ENCODE measurements around the gene GMCL1.
"Not testable (repeated sequence)": the region's sequence is repeated elsewhere in the genome, so short reads cannot be mapped to it uniquely, and the experiment has no call there.

GMCL1 gene

DNA sequence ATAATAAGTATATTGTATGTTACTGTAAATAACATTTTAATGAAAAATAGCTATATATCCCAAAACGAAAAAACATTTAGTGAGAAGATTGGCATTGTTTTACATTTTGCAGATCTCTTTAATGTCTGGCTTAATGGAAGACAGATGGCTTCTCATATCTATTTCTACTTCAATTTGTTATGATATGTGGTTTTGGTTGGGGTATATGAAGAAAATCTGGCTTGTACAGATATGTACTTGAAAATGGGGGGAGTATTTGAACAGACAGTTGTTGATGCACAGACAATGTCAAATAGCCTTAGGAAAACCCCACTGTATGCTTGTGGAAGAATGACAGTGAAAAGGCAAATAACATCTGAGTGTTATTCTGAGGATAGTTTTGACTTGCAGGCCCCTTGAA is 23.6 kb upstream of the GMCL1 start:
- no peak for DNase-seq (ENCODE audit: low read depth in 2 of 2, low spot score in 1 of 2)

DNA sequence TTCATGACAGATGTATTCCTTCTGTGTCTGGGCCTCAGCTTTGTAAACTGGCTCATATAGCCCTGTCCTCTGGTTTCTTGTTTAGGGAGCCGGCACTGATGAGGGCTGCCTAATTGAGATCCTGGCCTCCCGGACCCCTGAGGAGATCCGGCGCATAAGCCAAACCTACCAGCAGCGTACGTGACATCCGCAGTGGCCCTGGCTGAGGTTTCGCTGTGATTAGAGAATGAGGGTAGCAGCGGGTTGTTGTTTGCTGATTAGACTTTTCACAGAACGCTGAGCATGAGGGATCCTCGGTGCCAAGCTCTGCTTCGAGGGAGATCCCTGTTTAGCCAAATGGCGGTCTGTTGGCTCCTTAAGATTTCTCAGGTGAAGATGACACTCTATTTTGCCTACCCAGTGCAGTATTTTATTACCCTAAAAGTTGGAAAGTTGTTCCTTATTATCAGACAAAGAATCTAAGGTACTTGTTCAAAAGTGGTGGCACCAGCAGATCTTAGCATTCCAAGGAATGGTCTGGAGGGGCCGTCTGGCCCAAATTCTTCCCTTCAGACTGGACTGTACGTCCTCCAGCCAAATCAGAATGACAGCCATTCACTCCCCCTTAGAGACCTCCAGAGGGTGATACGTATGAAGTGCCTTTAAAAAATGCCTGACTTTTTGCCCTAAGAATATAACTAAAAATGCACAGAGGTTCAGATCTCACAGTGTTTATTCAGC is 21.5 kb upstream of the GMCL1 start:
- DNase-seq (ENCODE audit: low read depth in 2 of 2, low spot score in 1 of 2) = no peak

DNA sequence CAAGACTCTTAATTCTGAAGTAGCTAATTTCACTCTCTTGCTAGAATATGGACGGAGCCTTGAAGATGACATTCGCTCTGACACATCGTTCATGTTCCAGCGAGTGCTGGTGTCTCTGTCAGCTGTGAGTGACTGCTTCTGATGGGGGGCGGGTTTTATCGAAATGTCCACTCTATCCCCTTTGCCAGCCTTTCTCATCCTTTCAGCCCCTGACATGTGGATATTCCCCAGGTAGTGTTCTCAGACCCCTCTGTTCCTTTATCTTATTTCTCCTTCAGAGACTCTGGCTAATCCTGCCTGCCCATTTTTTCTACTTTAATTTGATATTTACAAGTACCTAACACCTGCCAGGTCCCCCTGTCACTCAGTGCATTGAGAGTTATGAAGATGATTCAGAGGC is 18.9 kb upstream of the GMCL1 start:
- no peak for DNase-seq (ENCODE audit: low read depth in 2 of 2, low spot score in 1 of 2)

DNA sequence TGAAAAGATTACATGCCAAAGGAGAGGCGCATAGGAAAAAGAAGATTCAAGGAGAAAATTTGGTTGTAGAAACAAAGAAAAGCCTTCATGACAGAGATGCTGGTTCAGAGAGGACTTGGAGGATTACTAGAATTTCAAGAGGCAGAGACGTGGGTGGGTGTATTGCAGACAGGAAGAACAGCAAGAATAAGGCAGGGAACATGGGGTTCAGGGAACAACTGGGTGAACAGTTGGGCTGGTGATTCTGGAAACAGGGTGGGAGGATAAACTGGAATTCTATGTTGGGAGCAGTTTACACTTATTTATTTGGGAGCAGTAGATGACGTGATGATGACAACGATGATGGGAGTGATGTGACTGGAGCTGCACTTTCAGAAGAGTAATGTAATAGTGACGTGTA is 18.4 kb upstream of the GMCL1 start:
- no peak for DNase-seq (ENCODE audit: low read depth in 2 of 2, low spot score in 1 of 2)

DNA sequence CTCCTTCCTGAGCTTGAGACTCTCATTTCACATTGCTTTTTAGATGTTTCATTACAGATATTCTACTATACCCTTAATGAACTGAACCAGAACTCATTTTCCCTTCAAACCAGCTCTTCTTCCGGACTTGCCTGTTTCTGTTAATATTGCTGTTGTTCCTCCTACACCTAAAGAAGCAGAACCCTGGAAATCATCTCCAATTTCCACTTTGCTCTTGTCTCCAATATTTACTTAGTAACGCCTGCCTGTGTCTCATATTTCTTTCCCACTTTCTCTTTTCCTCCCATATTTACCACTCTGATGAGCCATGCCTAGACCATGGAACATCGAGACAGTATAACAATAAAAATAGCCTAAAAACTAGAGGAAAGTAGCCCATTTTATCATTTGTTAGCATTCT is 17.9 kb upstream of the GMCL1 start:
- no peak for DNase-seq (ENCODE audit: low read depth in 2 of 2, low spot score in 1 of 2)

DNA sequence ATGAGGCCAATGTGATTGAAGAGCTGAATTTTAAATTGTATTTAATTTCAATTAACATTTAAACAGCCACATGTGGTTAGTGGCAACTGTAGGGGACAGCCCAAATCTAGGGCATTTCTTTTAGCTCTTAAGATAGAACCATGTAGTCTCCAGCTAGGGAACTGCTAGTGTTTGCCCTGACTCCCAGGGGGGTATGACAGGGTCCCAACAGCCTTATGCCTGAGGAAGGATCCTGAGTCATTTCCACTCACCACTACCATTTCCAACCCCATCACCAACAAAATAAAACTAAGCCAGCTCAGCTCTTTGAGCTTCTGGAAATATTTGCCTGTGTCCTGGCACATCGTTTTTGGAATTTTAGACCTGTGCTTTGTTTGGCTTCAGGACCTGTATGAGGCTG is 13.7 kb upstream of the GMCL1 start:
- DNase-seq (ENCODE audit: low read depth in 2 of 2, low spot score in 1 of 2) = no peak

DNA sequence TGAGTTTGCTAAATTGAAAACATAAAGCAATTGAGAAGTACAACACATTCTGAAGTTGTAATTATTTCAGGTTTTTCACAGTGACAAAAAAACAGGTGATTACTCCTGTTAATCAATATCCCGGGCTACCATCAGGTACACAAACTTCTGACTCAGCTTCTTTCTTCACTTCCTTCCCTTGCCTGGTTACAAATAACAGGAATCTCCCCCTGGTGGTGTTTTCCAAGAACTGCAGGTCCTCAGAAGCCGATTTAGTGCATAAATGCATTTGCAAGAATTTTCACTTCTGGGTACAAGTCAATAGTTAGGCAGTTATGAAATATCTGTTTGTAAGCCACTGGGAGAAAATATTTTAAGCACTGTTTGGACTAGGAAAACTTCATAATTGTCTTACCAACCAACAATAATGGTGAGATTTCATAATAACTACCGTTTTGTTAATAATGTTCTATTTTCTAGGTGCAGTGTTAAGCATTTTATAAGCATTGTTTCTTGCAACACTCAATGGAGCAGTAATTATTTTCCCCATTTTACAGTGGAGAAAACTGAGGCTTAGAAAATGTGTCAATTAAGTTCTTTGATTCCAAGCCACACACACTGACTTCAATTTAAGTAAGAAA is 12.4 kb upstream of the GMCL1 start:
- DNase-seq (ENCODE audit: low read depth in 2 of 2, low spot score in 1 of 2) = peak; percentile 30 to 52

DNA sequence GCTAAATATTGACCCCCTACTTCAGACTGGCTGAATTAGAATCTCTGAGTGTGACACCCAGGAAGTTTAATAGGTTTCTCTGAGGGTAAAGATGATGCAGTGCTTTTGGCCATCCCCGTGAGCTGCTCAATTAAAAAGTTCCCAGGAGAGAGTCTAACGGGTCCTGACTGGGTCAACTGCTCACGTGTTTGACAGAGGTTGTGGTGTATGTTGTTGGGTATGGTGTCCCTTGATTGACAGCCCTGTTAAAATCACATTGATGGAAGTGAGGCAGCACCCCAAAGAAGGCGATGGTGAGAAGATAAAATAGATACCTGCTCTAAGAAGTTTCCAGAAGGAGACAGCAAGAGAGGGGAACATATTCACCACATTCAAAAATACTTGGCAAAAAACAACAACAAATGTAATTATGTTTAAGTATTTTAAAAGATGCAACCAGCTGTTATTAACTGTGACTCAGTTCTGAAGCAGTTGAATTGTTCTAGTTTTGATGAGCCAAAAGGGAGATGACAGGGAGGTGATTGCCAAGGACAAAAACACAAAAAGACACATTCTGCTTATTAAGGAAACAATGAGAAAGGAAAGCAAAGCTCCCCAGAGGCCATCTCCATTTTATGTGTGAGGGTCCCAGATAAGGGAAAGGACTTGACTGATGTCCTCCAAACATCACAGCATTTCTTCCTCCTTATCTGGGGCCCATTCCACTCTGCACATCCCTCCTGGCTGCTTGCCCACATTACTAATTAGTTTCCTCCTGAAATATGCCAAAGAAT is 11.5 kb upstream of the GMCL1 start:
- DNase-seq (ENCODE audit: low read depth in 2 of 2, low spot score in 1 of 2) = no peak

DNA sequence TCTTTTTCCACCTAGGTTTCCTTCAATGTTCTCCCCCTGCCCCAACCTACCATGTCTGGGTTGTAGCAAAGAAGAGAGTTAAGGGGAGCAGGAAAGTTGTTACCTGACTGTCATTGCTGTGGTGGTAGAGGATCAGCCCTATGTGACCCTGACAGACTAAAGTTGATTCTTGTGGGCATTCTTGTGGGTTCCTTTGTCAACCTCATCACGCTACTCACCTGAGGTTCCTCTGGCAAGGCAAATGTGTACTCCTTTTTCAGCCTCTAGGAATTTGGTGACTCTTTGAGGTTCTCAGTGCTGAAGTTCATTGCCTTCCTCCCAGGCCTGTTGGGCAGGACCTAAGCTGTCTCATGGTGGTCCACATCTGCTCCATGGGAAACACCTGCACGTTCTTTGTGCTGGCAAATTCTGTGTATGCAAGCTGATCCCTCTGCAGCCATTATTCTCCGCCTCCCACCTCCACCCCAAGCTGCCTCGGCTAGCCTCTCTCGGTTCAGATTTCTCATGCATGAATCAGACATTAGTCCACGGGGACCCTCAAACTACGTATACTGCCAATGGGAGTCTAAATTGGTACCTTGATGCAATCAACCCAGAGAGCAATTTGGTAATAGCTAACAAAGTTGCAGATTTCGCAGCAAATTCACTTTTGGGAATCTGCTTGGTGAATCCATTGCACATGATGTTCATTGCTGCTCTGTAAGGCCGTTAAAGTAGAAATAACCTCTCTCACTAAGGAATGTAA is 1.5 kb upstream of the GMCL1 start:
- DNase-seq (ENCODE audit: low read depth in 2 of 2, low spot score in 1 of 2) = no peak

DNA sequence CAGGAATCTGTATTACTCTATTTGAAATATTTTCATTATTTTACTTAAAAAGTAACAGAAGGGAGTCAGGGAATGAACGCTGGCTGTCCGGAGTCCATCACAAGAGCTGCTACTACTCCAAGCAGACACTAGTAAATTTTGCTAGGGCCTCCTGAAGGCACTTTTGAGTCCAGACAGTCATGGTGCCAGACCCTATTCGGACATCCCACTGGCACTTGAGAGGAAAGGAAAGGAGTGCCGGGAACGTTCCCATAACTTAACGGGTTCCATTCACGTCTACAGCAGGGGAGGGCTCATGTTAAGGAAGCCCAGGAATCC is 563 bp upstream of the GMCL1 start:
- DNase-seq (ENCODE audit: low read depth in 2 of 2, low spot score in 1 of 2) = no peak

DNA sequence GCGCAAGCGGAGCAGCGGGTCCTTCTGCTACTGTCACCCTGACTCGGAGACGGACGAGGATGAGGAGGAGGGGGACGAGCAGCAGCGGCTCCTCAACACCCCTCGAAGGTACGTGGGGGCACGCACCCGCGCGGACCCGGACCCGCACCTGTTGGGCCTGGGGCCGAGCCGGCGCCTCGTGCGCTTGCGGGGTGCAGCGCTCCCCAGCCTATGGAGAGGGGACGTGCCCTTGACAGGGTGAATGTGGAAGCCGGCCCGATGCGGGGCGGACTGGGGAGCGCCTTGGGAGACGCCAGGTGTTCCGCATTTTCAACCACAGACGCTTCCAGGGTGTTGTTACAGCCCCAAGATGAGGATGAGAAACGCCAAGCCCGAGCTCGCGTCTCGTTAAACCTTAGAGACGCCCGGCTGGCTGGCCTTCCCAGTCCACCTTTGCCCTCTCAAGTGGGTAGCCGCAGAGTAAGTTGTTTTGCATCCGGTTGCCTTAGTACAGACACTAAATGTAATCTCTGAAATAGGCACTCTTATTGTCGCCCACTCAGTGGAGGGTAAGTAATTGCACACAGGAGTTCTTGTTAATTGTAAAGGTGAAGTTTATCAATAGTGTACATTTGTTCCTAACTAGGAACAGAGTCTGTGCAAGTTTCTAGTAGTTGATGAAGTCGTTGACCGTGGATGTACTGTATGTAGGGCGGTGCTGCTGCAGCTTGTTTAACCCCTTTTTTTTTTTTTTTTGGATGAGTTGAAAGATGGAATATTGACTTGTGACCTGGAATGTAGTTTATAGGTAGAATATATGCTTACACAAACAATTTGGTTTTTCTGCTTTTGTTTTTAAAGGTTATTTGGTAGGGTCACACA is 815 bp downstream of the GMCL1 start:
- peak in 1 of 2 donors; percentile 7 for DNase-seq (ENCODE audit: low read depth in 2 of 2, low spot score in 1 of 2)

DNA sequence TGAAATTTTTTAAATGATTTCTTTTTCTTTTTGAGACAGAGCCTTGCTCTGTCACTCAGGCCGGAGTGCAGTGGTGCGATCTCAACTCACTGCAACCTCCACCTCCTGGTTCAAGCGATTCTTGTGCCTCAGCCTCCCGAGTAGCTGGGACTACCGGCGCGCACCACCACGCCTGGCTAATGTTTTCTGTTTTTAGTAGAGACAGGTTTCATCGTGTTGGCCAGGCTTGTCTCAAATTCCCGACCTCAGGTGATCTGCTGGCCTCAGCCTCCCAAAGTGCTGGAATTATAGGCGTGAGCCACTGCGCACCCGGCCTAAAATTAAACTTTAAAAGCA is 1.4 kb downstream of the GMCL1 start:
- DNase-seq (ENCODE audit: low read depth in 2 of 2, low spot score in 1 of 2) = not testable (repeated sequence)

DNA sequence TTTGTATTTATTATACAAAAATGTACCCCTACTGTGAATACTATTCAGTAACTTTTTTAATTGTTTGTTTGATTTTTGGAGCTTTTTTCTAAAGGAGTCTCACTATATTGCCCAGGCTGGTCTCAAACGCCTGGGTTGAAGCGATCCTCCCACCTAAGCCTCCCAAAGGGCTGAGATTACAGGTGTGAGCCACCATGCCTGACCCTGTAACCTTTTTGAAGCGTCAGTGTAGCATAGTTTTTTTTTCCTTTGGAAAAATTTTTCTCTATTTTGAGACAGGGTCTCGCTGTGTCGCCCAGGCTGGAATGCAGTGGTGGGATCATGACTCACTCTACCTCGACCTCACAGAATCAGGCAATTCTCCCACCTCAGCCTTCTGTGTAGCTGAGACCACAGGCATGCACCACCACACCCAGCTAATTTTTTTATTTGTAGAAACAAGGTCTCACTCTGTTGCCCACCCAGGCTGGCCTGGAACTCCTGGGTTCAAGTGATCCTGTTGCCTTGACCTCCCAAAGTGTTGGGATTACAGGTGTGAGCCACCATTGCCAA is 2.0 kb downstream of the GMCL1 start:
- no peak for DNase-seq (ENCODE audit: low read depth in 2 of 2, low spot score in 1 of 2)

DNA sequence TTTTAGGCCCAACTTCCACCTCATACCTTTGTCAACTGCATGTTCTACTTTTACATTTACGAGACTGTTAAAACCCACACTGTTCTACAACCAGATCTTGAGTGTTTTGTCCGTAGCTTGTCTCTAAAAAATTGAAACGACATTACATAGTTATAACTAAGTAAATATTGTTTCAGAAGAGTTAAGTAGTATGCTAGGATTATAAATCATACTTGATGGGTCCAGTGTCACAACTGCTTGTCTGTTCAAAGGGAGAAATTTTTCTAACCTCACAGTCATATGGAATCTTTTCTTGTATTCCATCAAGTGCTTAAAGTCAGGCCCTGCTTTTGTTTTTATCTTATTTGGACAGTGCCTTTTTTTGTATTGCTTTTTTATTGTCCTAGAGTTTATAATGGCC is 4.3 kb downstream of the GMCL1 start:
- no peak for DNase-seq (ENCODE audit: low read depth in 2 of 2, low spot score in 1 of 2)

DNA sequence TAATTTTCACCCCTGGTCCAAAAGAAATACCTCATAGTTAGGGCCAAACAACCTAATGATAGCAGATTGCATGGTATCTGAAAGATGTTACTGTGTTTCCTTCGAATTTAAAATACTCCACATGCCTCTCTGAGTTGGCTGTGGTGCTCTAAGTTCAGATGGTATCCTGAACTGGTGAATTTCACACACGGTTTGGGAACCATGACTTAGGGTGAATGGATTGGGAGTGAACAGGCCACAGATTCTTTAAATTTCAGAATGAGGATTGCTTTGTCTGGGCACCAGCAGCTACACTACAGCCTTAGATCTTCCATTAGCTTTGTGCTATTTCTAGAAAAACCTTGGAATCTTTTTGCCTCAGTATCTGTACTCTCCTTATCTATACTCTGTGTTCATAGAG is 6.2 kb downstream of the GMCL1 start:
- no peak for DNase-seq (ENCODE audit: low read depth in 2 of 2, low spot score in 1 of 2)

DNA sequence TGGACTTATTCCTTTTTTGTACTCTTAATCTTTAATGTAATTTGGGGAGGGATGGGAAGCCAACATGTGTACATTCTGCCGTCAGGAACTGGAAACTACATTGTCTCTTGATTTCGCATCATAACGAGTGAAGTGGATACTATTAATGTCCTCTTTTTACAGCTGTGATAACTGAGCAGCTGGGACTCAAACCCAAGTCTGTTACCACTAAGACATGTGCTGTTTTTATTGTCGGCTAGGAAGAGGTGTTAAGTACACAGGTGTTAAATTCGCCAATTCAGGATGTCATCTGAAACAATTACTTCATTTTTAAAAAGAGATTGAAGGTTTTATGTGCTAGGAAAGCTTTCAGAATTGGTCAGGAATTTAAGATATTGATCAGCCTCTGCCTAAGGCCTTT is 6.9 kb downstream of the GMCL1 start:
- no peak for DNase-seq (ENCODE audit: low read depth in 2 of 2, low spot score in 1 of 2)

DNA sequence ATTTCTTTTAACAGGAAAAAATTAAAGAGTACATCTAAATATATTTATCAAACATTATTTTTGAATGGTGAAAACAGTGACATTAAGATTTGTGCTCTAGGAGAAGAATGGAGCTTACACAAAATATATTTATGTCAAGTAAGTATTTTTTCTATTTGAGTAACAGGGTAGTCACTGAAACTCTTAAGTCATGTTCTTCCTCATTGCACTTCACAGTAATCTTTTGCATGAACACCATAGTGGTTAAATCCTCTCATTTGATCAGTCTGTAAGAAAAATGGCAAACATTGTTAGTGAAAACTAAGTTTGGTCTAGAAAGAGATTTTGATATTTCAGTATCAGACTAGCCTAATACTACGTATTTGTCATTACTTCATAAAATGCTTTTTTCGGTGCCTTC is 8.1 kb downstream of the GMCL1 start:
- no peak for DNase-seq (ENCODE audit: low read depth in 2 of 2, low spot score in 1 of 2)

DNA sequence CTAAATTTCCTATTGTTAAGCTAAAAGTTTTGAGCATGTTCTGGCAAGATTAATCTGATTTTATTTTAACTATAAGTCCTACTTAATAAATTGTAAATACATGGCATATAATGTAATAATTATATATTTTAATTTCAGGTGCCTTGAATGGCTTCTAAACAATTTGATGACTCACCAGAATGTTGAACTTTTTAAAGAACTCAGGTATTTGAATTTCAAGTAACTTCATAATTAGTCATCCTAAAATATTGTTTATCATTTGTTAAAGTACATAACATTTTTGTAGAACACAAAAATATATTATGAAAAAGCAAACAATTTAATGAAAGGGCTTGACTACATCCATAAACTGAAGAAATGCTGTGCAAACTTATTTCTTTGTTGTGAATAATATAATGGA is 14.5 kb downstream of the GMCL1 start:
- DNase-seq (ENCODE audit: low read depth in 2 of 2, low spot score in 1 of 2) = no peak

DNA sequence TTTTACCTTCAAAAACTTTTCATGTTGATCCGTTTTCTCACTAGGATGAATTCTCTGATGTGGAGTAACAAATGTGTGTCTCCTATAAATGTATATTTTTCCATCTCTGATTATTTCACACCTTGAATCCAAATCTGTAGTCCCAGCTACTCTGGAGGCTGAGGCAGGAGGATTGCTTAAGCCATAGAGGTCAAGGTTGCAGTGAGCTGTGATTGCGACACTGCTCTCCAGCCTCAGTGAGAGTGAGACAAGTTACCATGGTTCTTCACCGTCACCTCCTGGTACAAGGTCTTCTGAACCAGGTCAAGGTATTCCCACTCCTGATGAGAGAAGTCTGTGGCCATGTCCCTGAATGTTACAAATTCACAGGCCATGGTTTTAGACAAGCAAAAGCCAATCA is 15.1 kb downstream of the GMCL1 start:
- DNase-seq (ENCODE audit: low read depth in 2 of 2, low spot score in 1 of 2) = no peak

DNA sequence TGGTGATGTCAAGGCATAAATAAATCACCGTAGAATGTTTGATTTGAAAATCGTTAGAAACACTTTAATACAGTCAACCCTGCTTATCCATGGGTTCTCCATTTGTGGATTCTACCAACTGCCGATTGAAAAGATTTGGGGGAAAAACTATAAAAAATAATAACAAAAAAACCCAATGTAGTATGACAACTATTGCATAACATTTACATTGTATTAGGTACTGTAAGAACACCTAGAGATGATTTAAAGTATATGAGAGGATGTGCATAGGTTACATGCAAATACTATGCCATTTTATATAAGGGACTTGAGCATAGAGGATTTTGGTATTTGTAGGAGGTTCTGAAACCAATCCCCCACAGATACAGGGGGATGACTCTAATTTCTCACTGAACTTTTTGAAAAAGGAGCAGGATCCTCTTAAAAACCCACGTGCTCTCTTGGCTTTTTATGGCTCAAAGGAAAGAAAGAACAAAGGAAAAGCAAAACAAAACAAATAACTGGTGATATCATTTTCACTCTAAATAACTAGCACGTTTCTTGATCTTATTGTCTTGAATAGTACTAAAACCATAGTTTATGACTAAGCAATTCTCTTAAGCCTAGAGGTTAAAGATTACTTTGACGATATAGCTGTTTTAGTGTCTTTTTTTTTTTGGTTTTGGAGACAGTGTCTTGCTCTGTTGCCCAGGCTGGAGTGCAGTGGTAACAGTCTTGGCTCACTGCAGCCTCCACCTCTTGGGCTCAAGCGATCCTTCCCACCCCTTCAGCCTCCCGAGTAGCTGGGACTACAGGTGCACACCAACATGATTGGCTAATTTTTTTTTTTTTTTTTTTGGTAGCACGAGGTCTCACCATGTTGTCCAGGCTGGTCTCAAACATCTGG is 17.0 kb downstream of the GMCL1 start:
- DNase-seq (ENCODE audit: low read depth in 2 of 2, low spot score in 1 of 2) = no peak
